ENCODE results near the gene CDKL2. TPM values are rescaled to one million over a fixed set of nuclear protein-coding genes. Genes with fewer than 3 reads are reported as not detected.

The CDKL2 gene
- total and polyA plus RNA-seq, 9 of the 15 experiments (the other 6 are each of a cell fraction or from before 2014, with no cell fraction given) = 0.01 to 0.16 TPM; not detected in 7

DNA sequence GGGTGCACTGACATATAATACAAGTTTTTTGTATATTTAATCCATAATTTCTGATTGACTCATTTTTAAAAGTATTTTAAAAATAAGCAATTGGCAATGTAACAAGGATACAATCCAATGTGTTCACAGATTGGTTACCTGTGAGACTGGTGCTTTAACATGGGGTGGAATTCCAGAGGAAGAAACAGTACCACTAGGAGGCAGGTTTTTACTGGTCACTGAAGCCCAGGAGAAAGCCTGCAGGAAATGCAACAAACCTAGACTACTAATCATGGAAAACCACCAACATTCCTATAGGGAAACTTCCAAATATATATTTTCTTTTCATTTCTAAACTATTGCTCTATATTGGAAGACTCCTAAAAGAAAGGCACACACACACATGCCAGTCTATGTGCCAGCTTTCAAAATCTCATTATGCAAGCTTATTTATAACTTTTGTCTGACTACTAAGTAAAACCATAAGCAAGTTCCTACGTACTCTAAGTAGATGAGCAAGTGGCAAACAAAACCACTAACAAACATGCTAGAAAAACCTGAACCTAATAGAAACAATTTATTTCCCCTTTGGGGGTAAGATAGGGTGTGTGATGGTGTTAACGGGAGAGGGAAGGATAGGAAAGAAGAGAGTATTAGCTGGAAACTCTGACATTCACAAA, 23.6 kb upstream of the CDKL2 start (continued):
- TF ChIP-seq ZNF217 (CRISPR knock-in tag; IDR thresholded peaks at IDR 0.05) (no peak), CBX2 (IDR thresholded peaks at IDR 0.05; ENCODE audit: insufficient read depth, low read length, poor library complexity, severe bottlenecking) (no peak), FOXK1 (CRISPR knock-in tag; IDR thresholded peaks at IDR 0.05; ENCODE audit: borderline replicate concordance) (no peak), ZBTB17 (CRISPR knock-in tag; IDR thresholded peaks at IDR 0.05) (no peak), TEAD1 (CRISPR knock-in tag; IDR thresholded peaks at IDR 0.05) (no peak), NONO (IDR thresholded peaks at IDR 0.05; ENCODE audit: low read depth in 2 of 2, low read length in 1 of 2) (no peak), RAD21 (CRISPR knock-in tag; conservative IDR thresholded peaks at IDR 0.05 in 1 of 2, IDR thresholded peaks at IDR 0.05 in 1 of 2) (peak in 1 of 2 experiments; percentile 58; a peak in 2 of 4 replicates), CHD2 (IDR thresholded peaks at IDR 0.05; ENCODE audit: low read depth, low read length) (no peak)
- TF ChIP-seq, protein P1, sequence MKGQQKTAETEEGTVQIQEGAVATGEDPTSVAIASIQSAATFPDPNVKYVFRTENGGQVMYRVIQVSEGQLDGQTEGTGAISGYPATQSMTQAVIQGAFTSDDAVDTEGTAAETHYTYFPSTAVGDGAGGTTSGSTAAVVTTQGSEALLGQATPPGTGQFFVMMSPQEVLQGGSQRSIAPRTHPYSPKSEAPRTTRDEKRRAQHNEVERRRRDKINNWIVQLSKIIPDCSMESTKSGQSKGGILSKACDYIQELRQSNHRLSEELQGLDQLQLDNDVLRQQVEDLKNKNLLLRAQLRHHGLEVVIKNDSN (CRISPR knock-in tag; IDR thresholded peaks at IDR 0.05) = no peak

DNA sequence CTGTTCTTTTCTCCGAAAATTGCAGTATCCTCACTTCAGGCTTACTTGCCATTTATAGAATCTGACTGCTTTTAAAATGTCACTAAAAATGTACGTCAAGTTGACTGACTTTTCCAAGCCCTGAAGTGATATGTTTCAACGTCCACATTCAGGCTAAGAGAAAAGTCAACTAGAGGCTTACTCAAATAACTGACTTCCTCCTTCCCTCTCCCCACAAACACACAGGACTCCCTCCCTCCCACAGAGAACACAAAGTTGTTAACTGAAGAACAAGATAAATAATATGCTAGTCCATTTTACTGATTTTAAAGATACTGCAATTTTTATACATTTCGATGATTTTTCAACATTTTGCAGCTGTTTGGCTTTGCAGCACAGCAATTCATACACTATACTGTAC, 13.8 kb upstream of the CDKL2 start:
- in situ Hi-C loops (cut with MboI) (no loop called here), intact Hi-C loops (cut with micrococcal nuclease) (no loop called here)
- H3K4me1 ChIP-seq (replicated peaks in 1 of 2; ENCODE audit: control insufficient read depth in 2 of 2, insufficient read depth in 2 of 2, low read length in 2 of 2) = no peaks in the 10 kb centered on the region
- FAIRE-seq (no peak), ATAC-seq (no peak), DNase-seq (ENCODE audit: extremely low read depth in 1 of 4, low spot score in 3 of 4) (no peak)
- H3K4me3 ChIP-seq = no peak overlapping the region
- H3K27ac ChIP-seq (ENCODE audit: extremely low read depth, low read depth, low read length) = no peak overlapping the region
- H3K9me1 ChIP-seq (ENCODE audit: control insufficient read depth, insufficient read depth, low read length) = no peaks in the 10 kb centered on the region
- H3K4me2 ChIP-seq (ENCODE audit: insufficient read depth, low read length) = no peak overlapping the region
- no TSS peak for BruUV-seq (replicated peaks)
- ChIA-PET POLR2A (interaction anchor here (0.8 to 1.5 kb wide), 2 partner anchors 10 to 81 kb away, joined by 3 to 6 read pairs; no protein-coding TSS in a partner anchor), CTCF (ENCODE audit: low intra/inter-chr PET ratio) (no interaction called here)
- 68% methylated on average over 4 of the region's 4 CpGs for WGBS (ENCODE audit: insufficient coverage, low coverage, missing lambda C conversion rate)
- H3K9me3 ChIP-seq (replicated peaks; ENCODE audit: control insufficient read depth, insufficient read depth, low read depth, low read length) = no peaks in the 10 kb centered on the region
- no peak overlapping the region for H3K9ac ChIP-seq (ENCODE audit: insufficient read depth in 1 of 2, low read depth in 2 of 2, low read length in 2 of 2)
- peaks cover 68% of the 10 kb centered on the region for H3K36me3 ChIP-seq (ENCODE audit: control insufficient read depth, insufficient read depth, low read length)
- H2AFZ ChIP-seq (ENCODE audit: low read depth, low read length) = no peak overlapping the region
- H4K20me1 ChIP-seq (replicated peaks; ENCODE audit: control insufficient read depth, insufficient read depth, low read length) = no peaks in the 10 kb centered on the region
- H3K27me3 ChIP-seq (ENCODE audit: control insufficient read depth in 2 of 2, insufficient read depth in 2 of 2, low read length in 2 of 2) = no peaks in the 10 kb centered on the region
- no peaks in the 10 kb centered on the region for H3K79me2 ChIP-seq (ENCODE audit: control insufficient read depth, insufficient read depth, low read length)
- no peak for TF ChIP-seq CHCHD3 (CRISPR knock-in tag; IDR thresholded peaks at IDR 0.05)
- TF ChIP-seq, protein P2, sequence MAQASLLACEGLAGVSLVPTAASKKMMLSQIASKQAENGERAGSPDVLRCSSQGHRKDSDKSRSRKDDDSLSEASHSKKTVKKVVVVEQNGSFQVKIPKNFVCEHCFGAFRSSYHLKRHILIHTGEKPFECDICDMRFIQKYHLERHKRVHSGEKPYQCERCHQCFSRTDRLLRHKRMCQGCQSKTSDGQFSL (CRISPR knock-in tag; IDR thresholded peaks at IDR 0.05) = no peak
- TF ChIP-seq, protein P2 (tag; IDR thresholded peaks at IDR 0.05) = no peak
- no peak for TF ChIP-seq BRF1 (IDR thresholded peaks at IDR 0.05; ENCODE audit: borderline replicate concordance, extremely low read depth, insufficient read length)
- TF ChIP-seq CREBBP (IDR thresholded peaks at IDR 0.05; ENCODE audit: low read depth, low read length) = no peak
- TF ChIP-seq FOXK2 (conservative IDR thresholded peaks at IDR 0.05 in 1 of 2, IDR thresholded peaks at IDR 0.05 in 1 of 2; ENCODE audit: low read depth in 2 of 2) = no peak
- TF ChIP-seq ZKSCAN8 (CRISPR knock-in tag; IDR thresholded peaks at IDR 0.05) = no peak
- TF ChIP-seq TAF9B (IDR thresholded peaks at IDR 0.05; ENCODE audit: partially characterized antibody) = no peak
- no peak for TF ChIP-seq KDM1A (IDR thresholded peaks at IDR 0.05)
- no peak for TF ChIP-seq COPS2 (conservative IDR thresholded peaks at IDR 0.05)
- no peak for TF ChIP-seq ZBTB1 (CRISPR knock-in tag; IDR thresholded peaks at IDR 0.05; ENCODE audit: borderline replicate concordance, low read depth)
- no peak for TF ChIP-seq CHD1 (IDR thresholded peaks at IDR 0.05; ENCODE audit: low read length)

Measured in K562 (cell line).